ENCODE measurements around the gene ARMC8. TPM values are rescaled to one million over a fixed set of nuclear protein-coding genes. Genes with fewer than 3 reads are reported as not detected.

Gene ARMC8
- total RNA-seq, 2 donors from 2014 or later: 82.7 to 189 TPM

DNA sequence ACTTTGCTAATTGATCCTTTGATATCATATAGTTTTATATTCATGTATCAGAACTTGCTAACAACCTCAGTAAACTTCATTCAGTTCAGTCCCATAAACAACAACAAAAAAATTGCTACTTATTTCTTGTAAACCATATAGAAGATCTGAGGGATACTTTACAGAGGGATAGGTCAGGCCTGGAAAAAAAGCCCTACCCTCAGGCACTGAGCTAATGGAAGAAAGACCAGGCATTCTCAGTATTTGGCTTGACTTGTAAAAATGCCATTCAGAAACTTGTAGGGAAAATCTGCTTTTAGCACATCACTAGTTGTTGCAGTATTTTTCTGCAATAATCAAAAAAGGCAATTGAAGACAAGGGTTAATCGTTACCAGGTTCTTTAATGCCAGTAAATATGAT lies 33.1 kb downstream of the ARMC8 start:
- no peak for ATAC-seq (ENCODE audit: insufficient number of reproducible peaks, low FRiP score, low read depth)
- no peak for DNase-seq (ENCODE audit: low spot score)
- H3K27ac ChIP-seq: no peak overlapping the region
- H3K4me3 ChIP-seq: no peak overlapping the region
- H3K36me3 ChIP-seq: peaks cover 20% of the 10 kb centered on the region
- H3K9me3 ChIP-seq: no peaks in the 10 kb centered on the region
- no peaks in the 10 kb centered on the region for H3K27me3 ChIP-seq (replicated peaks; ENCODE audit: insufficient read depth)
- peaks cover 14 to 21% of the 10 kb centered on the region in 2 donors for H3K4me1 ChIP-seq (ENCODE audit: control insufficient read depth in 1 of 2, low read depth in 2 of 2)
- TF ChIP-seq, protein P1, sequence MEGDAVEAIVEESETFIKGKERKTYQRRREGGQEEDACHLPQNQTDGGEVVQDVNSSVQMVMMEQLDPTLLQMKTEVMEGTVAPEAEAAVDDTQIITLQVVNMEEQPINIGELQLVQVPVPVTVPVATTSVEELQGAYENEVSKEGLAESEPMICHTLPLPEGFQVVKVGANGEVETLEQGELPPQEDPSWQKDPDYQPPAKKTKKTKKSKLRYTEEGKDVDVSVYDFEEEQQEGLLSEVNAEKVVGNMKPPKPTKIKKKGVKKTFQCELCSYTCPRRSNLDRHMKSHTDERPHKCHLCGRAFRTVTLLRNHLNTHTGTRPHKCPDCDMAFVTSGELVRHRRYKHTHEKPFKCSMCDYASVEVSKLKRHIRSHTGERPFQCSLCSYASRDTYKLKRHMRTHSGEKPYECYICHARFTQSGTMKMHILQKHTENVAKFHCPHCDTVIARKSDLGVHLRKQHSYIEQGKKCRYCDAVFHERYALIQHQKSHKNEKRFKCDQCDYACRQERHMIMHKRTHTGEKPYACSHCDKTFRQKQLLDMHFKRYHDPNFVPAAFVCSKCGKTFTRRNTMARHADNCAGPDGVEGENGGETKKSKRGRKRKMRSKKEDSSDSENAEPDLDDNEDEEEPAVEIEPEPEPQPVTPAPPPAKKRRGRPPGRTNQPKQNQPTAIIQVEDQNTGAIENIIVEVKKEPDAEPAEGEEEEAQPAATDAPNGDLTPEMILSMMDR (IDR thresholded peaks at IDR 0.05): no peak

DNA sequence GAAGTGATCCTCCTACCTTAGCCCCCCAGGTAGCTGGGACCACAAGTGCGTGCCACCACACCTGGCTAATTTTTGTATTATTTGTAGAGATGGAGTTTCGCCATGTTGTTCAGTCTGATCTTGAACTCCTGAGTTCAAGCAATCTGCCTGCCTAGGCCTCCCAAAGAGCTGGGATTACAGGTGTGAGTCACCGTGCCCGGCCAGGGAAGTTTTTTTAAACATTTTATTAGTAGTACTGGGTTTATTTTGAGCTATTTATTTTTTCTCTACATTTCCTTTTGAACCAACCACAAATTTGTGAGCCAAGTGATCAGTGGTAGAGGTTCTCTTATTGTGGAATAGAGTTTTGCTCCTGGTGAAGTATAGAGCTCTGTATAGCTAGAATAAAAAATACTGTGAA lies 33.7 kb downstream of the ARMC8 start:
- peaks cover 21% of the 10 kb centered on the region for H3K36me3 ChIP-seq
- ATAC-seq (ENCODE audit: insufficient number of reproducible peaks, low FRiP score, low read depth): no peak
- H3K27ac ChIP-seq: no peak overlapping the region
- no peak overlapping the region for H3K4me3 ChIP-seq
- no peaks in the 10 kb centered on the region for H3K27me3 ChIP-seq (replicated peaks; ENCODE audit: insufficient read depth)
- no peaks in the 10 kb centered on the region for H3K9me3 ChIP-seq
- TF ChIP-seq, protein P1 (IDR thresholded peaks at IDR 0.05): no peak
- peaks cover 14 to 21% of the 10 kb centered on the region in 2 donors for H3K4me1 ChIP-seq (ENCODE audit: control insufficient read depth in 1 of 2, low read depth in 2 of 2)
- no peak for DNase-seq (ENCODE audit: low spot score)

DNA sequence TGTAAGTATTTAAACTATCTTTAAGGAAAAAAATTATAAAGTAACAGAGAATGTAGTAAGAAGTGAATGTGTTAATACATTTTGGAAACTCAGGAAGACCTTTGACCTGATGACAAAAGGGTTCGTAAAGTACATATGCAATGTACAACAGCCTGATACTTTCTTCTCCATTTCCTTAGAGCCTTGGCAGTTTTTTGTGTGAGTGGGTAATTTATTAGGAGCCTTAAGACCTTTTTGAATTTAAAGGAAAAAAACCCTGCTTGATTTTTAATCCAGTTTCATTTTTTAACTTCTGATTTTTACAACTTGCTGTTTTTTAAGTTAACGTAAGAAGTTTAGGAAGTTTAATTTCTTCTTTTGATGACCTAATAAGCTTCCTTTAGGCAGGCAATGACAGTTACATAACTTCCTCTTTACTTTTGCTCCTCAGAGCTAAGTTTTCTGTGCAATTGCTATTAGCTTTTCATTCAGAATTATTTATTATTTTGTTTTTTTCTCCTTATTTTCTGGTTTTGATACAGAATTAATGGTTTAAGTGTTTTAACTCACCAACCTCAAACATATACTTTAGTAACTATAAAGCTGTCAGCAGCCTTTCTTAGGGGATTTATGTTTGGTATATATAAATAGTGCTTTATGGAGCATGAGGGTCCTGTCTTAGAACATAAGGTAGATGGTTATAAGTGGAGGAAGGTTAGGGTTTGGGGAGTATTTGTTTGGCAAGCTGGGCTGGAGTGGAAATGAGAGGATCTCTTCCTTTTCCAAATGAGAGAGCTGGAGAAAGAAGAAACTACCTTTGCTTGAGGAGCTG lies 35.2 kb downstream of the ARMC8 start:
- no peak overlapping the region for H3K4me3 ChIP-seq
- DNase-seq (ENCODE audit: low spot score) (no peak), ATAC-seq (ENCODE audit: insufficient number of reproducible peaks, low FRiP score, low read depth) (no peak)
- peaks cover 14 to 21% of the 10 kb centered on the region in 2 donors for H3K4me1 ChIP-seq (ENCODE audit: control insufficient read depth in 1 of 2, low read depth in 2 of 2)
- H3K36me3 ChIP-seq: peaks cover 21% of the 10 kb centered on the region
- TF ChIP-seq, protein P1 (IDR thresholded peaks at IDR 0.05): no peak
- no peaks in the 10 kb centered on the region for H3K9me3 ChIP-seq
- H3K27me3 ChIP-seq (replicated peaks; ENCODE audit: insufficient read depth): no peaks in the 10 kb centered on the region
- H3K27ac ChIP-seq: no peak overlapping the region

DNA sequence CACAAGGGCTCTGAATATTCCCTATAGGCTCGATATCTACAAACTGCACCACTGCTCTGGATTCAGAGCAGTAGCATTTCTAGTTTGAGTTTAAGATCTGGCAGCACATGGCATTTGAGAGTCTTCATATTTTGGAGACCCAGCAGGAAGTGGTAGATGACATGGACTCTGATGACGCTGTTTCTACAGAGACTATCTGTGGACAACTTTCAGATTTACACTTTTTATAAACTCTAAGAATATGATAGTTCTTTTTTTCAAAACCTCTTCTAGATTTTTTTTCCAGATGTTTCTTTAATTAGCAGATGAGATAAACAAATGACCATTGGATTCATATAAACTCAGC lies 35.8 kb downstream of the ARMC8 start:
- Histone ChIP-seq H3K27ac (no peak overlapping the region), H3K36me3 (peaks cover 21% of the 10 kb centered on the region), H3K4me1 (ENCODE audit: control insufficient read depth in 1 of 2, low read depth in 2 of 2) (peaks cover 14 to 21% of the 10 kb centered on the region in 2 donors), H3K27me3 (replicated peaks; ENCODE audit: insufficient read depth) (no peaks in the 10 kb centered on the region), H3K4me3 (no peak overlapping the region), H3K9me3 (no peaks in the 10 kb centered on the region)
- ATAC-seq (ENCODE audit: insufficient number of reproducible peaks, low FRiP score, low read depth) (no peak), DNase-seq (ENCODE audit: low spot score) (no peak)
- TF ChIP-seq, protein P1 (IDR thresholded peaks at IDR 0.05): no peak

DNA sequence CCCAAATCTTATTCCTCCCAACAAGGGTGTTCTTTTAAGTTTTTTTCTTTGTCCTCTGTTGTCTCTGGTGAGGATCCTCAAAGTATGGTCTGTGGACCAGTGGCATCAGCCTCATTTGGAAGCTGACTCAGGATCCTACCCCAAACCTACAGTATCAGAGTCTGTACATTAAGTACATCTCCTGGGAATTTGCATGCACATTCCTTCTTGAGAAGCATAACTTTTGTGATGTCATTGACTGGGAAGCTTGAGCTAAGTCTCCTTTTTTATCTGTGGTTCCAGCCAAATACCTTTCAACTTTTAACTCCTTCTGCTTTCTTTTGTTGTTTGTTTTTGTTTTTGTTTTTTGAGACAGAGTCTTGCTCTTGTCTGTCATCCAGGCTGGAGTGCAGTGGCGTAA lies 40.5 kb downstream of the ARMC8 start:
- Histone ChIP-seq H3K27me3 (replicated peaks; ENCODE audit: insufficient read depth) (no peaks in the 10 kb centered on the region), H3K4me1 (ENCODE audit: control insufficient read depth in 1 of 2, low read depth in 2 of 2) (peaks cover under 1 to 3% of the 10 kb centered on the region in 2 donors), H3K36me3 (peaks cover 36% of the 10 kb centered on the region), H3K27ac (no peak overlapping the region), H3K9me3 (no peaks in the 10 kb centered on the region), H3K4me3 (no peak overlapping the region)
- TF ChIP-seq, protein P1 (IDR thresholded peaks at IDR 0.05): no peak
- DNase-seq (ENCODE audit: low spot score) (no peak), ATAC-seq (ENCODE audit: insufficient number of reproducible peaks, low FRiP score, low read depth) (no peak)

Measured in thoracic aorta (tissue), 2 donors.